ENCODE data around the gene ASAH2.
A peak's percentile ranks its signal among the peaks of the same experiment; 100 is the strongest.
"Not testable (repeated sequence)": the region's sequence is repeated elsewhere in the genome, so short reads cannot be mapped to it uniquely, and the experiment has no call there.

Gene ASAH2
- total RNA-seq, result 0.30 to 0.83 (median 0.65) reads per million in 4 donors

DNA sequence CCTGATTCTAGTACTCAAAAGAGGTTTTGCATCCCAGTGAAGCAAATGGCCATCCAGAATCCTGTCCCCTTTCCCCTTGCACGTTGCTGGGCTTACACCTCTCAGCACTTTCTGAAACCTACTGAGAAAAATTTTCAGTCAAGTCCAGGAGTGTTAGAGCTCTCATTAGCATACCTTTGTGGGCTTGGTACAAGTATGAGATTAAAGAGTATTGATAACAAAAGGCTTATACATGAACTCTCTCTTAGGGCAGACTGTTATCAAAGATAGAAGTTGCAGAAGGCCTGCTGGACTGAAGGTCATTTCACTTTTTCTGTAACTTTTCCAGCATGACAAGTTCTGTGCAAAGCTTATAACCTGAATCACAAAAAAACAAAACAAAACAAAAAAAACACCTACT lies at the start of gene ASAH2:
ASAH2 (minus strand) TSS at position 123 of the 400 bp plus-strand sequence. CDS start 2,906 bp downstream, outside the sequence.
- DNase-seq, result no peak

DNA sequence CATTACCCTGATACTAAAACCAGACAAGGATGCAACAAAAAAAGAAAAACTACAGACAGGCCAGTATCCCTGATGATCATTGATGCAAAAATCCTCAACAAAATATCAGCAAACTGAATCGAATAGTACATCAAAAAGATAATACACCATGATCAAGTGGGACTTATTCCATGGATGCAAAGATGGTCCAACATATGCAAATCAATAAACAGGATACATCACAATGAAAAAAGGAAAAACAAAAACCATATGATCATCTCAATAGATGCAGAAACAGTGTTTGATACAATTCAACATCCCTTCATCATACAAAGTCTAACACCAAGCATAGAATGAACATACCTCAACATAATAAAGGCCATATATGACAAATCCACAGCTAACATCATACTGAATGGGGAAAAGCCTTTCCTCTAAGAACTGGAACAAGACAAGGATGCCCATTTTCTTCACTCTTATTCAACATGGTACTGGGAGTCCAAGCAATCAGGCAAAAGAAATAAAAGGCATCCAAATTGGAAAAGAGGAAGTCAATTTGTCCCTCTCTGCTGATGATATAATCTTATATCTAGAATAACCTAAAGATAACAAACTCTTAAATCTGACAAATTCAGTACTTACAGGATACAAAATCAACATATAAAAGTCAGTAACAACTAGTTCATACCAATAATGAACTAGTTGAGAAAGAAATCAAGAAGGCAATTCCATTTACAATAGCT lies 48.8 kb upstream of the ASAH2 start:
- DNase-seq, result no peak

DNA sequence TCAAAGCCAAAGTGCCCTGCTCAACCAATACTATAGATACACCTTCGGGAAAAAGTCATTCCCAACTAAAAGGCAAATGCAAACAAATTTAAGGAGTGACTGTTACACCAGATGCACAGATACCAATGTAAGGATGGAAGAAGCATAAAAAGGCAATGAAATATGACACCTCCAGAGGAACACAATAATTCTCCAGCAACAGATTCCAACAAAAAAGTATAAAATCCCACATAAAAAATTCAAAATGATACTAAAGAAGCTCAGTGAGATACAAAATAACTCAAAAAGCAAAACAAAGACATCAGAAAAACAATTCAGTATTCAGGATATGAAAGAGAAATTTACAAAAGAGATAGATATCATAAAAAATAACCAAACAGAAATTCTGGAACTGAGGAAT lies 44.1 kb upstream of the ASAH2 start:
- no peak for DNase-seq

DNA sequence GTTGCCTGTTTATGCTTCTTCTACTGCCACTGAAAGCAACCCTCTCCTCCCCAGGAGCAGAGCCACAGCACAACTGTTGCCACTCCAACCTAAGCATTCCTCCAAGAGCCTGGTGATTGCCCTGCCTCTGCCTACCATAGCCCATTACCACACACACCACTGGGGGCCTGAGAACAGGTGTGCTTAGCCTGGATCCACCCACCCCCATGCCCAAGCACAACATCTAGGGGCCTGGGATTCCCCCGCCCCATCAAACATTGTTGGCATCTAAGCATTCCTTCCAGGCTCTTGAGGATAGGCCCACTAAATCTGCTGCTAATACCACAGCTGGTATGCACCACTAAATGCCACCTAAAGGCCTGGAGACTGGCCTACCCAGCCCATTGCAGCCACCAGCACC lies 43.3 kb upstream of the ASAH2 start:
- no peak for DNase-seq

- no peak for DNase-seq
Measured at GRCh38 chr10:50293513-50294313, 42.4 kb upstream of the ASAH2 start.

- DNase-seq, result peak in 1 of 5 donors; percentile 8
Measured at GRCh38 chr10:50291261-50291850, 40.0 kb upstream of the ASAH2 start.

DNA sequence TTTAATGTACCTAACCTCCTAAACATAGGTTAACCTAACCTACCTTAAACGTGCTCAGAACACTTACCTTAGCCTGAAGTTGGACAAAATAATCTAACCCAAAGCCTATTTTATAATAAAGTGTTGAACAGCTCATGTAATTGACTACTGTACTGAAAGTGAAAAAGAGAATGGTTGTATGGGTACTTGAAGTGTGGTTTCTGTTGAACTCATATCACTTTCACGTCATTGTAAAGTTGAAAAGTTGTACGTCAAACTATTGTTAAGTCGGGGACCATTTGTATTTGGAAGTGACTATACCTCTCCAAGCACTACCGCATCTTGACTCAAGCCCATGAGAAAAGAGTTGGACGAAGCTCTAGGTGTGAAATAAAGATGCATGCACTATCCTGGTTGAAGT lies 37.9 kb upstream of the ASAH2 start:
- no peak for DNase-seq

DNA sequence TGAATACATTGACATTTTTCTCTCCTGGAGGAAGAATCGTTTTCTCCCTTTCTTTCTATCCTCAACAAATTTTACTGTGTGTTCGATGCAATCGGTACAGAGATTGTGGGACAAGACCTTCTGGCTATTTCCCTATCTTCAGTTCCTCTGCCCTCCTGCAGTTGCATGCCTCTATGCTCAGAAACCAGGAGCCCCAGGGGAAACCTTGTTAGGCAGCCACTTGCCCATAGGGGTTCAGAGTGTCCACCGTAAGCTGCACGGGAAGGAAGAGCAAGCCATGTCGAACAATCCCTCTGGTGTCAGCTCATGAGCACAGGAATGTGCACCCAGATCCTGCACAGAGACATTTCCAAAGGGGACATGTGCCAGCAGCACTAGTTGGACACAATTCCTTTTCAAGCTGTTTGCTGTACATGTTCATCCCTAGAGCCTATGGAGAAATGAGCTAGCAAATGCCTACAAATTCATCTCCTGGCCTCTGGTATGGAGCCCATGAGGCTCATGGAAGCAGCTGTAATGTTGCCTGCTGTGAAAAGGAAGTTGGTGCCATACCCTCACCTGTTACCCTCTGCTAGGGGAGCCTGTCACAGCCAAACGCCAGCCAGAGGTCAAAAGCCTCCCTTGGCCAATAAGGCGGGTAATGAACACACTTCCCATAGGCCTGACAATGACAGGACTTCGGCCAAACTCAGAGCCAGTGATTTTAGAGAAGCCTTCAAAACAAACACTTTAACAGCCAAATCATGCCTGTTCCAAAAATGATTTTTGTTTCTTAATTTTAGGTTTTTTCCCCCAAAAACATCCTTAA lies 35.9 kb upstream of the ASAH2 start:
- no peak for DNase-seq

- DNase-seq, result no peak
Measured at GRCh38 chr10:50286517-50286916, 35.2 kb upstream of the ASAH2 start.

DNA sequence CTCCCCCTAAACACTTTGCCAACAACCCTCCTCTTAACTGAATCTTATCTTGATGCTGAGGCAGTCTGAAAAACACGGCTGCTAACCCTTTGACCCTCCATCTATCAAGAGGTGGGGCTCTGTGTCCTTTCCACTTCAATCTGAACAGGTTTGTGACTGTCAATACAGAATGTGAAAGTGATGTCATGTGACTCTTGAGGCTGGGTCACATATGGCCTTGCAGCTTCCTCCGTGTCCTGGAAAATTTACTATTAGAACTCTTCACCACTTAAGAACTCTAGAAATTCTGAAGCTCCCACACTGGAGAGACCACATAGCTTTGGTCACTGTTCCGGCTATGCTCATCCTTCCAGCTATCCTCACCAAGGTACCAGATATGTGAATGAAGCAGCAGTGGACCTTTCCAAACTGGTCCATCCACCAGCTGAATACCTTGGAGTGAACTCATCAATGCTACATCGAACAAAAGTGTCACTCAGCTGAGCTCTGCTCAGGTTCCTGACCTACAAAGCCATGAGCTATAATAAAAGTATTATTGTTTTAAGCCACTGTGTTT lies 30.7 kb upstream of the ASAH2 start:
- DNase-seq, result no peak

- DNase-seq, result no peak
Measured at GRCh38 chr10:50281210-50281966, 30.1 kb upstream of the ASAH2 start.

DNA sequence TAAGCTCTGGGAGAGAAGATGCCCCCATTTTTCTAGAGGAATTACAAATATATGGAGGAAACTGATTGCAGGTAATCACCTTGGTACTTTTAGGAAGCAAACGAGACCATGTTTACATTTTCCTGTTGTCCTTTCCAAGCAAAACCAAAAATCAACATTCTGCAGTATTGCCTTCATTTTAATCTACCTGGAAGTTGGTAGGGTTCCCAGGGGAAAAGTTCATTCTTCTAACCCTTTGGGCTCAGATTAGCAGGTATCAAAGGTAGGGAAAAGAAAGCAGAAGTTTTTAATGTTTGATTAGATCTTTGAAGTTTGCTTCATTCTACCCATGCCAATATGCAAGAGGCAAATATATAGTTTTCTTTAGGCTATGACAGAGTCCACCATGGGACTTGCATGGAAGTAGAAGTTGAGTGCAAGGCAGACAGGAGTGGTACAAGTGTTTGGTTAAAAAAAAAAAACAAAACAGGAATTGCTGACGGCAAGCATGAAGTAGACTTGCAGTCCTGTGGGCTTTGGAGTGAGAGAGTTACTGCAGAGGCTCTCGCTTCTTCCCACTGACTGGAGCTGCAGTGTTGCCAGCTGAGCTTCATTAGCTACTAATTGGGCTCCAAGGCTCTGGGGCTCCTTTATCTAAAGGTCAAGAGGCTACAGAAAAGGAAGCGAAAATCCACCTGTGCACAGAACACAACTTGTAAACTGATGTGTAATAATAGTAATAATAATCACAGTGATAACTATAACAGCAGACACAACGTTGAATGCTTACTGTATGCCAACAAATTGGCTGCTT lies 28.9 kb upstream of the ASAH2 start:
- no peak for DNase-seq

DNA sequence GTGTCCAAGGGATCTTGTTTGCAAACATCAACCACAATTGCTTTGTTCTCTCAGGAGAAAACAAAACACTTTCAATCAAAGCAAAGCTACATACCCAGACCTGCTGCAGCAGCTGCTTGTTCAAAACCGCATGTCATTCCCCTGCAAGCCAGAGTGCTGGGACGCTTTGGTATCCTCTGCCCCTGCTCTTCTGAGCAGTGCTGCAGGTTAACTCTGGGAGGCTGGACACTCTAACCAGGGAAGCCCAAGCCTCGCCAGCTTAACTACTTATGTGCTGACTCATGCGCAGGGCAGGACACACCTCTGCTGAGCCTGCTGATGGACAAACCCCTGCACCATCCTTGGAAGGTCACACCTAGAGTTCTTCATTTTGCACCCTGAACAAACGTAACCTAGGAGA lies 28.2 kb upstream of the ASAH2 start:
- DNase-seq, result no peak

DNA sequence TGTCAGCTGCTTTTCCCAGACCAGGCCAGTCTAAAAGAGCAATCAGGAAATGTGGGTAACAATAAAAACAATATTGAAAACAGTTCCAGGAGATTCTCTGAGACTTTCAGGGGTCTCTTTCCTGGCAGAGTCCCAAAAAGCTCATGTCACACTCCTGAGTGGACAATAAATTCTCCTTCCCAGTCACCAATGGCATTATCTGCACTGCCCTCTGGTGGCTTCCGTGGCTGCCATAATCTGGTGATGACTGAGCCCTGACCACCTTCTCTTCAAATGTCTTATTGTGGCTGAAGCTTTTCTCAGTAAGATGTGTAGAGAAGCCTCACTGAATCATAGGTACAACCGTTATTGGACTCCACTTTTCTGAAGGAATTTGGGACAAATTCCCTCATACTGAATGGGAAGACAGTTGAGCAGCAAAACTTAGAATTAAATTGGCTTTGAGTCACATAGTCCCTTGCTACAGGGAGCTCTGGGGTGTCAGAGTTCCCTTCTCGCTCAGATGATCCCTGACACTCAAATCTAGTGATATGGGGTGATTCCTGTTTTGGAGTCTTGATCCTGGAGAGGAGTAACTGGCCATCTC lies 24.4 kb upstream of the ASAH2 start:
- DNase-seq, result peak in 2 of 5 donors; percentile 10 to 20

- DNase-seq, result no peak
Measured at GRCh38 chr10:50272531-50272930, 21.2 kb upstream of the ASAH2 start.

DNA sequence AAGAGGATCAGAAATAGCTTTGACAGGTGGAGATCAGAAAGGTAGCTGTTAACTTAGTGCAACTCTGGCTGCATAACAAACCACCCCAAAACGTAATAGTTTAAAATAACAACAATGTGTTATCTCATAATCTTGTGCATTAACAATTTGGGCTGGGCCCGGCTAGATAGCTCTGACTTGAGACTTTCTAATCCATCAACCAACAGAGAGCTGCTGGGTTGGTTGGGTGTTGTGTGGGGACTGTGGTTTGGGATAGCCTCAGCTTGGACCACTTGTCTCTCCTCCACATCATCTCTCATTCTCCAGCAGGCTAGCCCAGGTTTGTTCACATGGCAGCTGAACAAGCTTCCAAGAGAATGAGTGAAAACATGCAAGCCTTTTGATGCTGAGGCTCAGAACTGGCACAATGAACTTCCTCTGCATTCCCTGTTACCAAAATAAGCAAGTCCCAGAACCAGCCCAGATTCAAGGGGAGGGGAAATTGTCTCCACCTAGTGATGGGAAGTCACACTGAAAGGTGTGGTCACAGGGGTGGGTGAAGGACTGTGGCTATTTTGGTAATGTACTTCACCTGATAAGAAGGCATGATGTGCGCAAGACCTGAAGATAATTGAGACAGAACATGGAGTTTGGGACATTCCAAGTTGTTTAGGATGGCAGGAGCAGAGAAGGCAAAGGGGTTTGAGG lies 20.4 kb upstream of the ASAH2 start:
- DNase-seq, result no peak

DNA sequence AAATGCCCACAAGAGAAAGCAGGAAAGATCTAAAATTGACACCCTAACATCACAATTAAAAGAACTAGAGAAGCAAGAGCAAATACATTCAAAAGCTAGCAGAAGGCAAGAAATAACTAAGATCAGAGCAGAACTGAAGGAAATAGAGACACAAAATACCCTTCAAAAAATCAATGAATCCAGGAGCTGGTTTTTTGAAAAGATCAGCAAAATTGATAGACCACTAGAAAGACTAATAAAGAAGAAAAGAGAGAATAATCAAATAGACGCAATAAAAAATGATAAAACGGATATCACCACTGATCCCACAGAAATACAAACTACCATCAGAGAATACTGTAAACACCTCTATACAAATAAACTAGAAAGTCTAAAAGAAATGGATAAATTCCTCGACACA lies 16.6 kb upstream of the ASAH2 start:
- not testable (repeated sequence) for DNase-seq

GRCh38 chr10:50262625-50263024 lies 11.3 kb upstream of the ASAH2 start:
- DNase-seq, result not testable (repeated sequence)

DNA sequence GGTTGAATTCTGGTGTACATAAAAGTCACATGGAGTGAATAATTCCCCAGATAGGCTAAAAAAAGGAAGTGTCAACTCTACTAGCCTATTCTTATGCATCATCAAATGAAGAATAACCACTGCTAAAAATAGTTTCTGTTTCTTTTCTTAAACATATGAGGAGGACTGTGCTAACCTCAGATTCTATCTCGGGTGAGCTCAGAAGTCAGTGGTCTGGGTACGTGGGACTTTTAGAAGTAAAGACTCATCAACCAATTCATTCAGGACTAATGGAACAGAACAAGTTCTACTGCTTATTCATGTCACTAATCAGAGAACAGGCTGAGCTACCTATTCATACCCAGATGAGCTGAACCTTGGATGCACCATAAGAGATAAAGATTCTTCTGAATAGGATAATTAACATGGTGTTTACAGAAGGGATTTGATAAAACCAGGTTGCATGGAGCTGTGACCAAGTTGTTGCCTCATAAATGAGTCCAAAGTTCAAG lies 9.5 kb upstream of the ASAH2 start:
- peak in 1 of 5 donors; percentile 29 for DNase-seq

DNA sequence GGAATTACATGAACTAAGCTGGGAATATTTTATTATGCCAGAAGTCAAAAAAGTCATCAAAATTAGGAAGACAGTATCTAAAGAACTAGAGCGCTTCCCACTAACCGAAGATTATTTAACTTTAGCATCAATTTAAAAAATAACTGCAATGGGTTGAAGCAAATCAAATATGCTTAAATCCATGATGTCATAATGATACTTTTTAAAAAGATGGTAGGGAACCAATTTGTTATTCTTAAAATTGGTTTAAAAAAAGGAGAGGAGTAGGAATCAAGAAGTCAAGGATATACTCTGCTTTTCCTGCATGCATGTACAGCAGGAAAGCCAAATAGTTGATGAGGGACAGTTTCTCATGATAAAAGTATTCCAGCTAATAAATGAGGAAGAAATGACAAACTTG lies 3.2 kb upstream of the ASAH2 start:
- DNase-seq, result no peak
